ENCODE data around the gene GPC4. TPM values are rescaled to one million over a fixed set of nuclear protein-coding genes. Genes with fewer than 3 reads are reported as not detected.
"Not testable (repeated sequence)": the region's sequence is repeated elsewhere in the genome, so short reads cannot be mapped to it uniquely, and the experiment has no call there.

GPC4 gene
- total and polyA plus RNA-seq, 9 donors: 34.1 to 107 (median 92.7) TPM

DNA sequence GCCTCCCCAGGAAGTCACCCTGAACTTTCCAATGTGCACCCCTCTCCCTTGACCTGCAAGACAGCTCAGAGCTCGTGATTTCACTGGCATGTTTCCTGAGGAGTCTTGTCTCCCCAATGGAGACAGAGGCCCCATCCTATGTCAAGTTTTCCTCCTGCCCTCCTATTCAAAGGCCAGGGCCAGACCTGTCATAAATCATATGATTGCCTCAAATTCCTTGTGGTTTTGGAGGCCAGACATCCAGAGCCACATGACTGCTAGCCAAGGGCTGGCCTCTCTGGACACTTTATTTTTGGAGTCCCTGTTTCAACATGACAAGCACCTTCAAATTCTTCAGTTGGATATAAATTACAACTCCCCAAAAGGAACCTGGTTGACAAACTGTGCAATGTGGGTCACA, 121.2 kb downstream of the GPC4 start:
- DNase-seq: no peak
- H3K27me3 ChIP-seq (ENCODE audit: control insufficient read depth, insufficient read depth, low read length): peaks cover 17% of the 10 kb centered on the region
- H3K36me3 ChIP-seq (ENCODE audit: control insufficient read depth, insufficient read depth, low read length): no peaks in the 10 kb centered on the region
- H3K4me1 ChIP-seq (ENCODE audit: control insufficient read depth, insufficient read depth, low read length): no peaks in the 10 kb centered on the region
- no peaks in the 10 kb centered on the region for H3K9me3 ChIP-seq (replicated peaks; ENCODE audit: control insufficient read depth, low read depth, low read length)
- 50% methylated on average over 1 of the region's 1 CpG for WGBS (ENCODE audit: insufficient coverage)
- H3K4me3 ChIP-seq (ENCODE audit: low read length): no peak overlapping the region
- H3K27ac ChIP-seq (ENCODE audit: low read length): no peak overlapping the region

DNA sequence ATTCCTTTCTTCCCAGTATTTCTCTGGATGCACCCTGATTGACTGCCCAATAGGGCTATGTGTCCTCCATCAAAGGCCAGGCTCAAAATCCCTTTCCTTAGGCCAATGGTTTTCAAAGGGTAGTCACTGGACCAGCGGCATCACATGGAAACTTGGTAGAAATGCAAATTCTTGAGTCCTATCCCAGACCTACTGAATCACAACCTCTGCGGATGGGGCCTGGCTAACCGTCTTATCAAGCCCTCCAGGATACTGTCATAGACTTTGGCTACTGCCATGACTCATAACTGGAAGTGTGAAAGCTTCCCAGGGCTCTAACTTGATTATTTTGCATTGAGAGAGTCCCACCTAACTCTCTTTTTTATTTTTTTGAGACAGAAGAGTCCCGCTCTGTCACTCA, 125.2 kb downstream of the GPC4 start:
- Histone ChIP-seq H3K4me1 (ENCODE audit: control insufficient read depth, insufficient read depth, low read length) (no peaks in the 10 kb centered on the region), H3K9me3 (replicated peaks; ENCODE audit: control insufficient read depth, low read depth, low read length) (no peaks in the 10 kb centered on the region), H3K4me3 (ENCODE audit: low read length) (no peak overlapping the region), H3K36me3 (ENCODE audit: control insufficient read depth, insufficient read depth, low read length) (no peaks in the 10 kb centered on the region), H3K27me3 (ENCODE audit: control insufficient read depth, insufficient read depth, low read length) (peaks cover 17% of the 10 kb centered on the region), H3K27ac (ENCODE audit: low read length) (no peak overlapping the region)
- DNase-seq: no peak
- WGBS (ENCODE audit: insufficient coverage): 100% methylated on average over 2 of the region's 4 CpGs

DNA sequence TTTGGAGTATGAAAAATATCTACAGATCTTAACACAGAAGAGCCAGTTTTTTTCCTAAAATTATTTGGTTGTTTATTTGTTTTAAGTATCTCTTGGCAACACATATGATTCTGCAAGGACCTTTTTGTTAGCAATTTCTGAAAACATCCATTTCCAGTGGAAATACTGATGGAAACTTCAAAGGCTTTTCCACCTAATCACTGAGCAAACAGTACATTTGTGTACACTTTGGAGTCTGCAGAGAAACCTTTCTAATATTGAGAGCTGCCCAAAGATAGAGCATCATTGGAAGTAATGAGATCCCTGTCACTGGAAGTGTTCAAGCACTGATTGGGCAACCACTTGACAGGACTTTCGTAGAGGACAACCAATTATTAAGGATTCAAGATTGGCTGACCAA, 127.4 kb downstream of the GPC4 start:
- Histone ChIP-seq H3K27ac (ENCODE audit: low read length) (no peak overlapping the region), H3K4me1 (ENCODE audit: control insufficient read depth, insufficient read depth, low read length) (no peaks in the 10 kb centered on the region), H3K27me3 (ENCODE audit: control insufficient read depth, insufficient read depth, low read length) (peaks cover 12% of the 10 kb centered on the region), H3K4me3 (ENCODE audit: low read length) (no peak overlapping the region), H3K9me3 (replicated peaks; ENCODE audit: control insufficient read depth, low read depth, low read length) (no peaks in the 10 kb centered on the region), H3K36me3 (ENCODE audit: control insufficient read depth, insufficient read depth, low read length) (no peaks in the 10 kb centered on the region)
- WGBS (ENCODE audit: insufficient coverage): 75% methylated on average over 1 of the region's 1 CpG
- DNase-seq: no peak

DNA sequence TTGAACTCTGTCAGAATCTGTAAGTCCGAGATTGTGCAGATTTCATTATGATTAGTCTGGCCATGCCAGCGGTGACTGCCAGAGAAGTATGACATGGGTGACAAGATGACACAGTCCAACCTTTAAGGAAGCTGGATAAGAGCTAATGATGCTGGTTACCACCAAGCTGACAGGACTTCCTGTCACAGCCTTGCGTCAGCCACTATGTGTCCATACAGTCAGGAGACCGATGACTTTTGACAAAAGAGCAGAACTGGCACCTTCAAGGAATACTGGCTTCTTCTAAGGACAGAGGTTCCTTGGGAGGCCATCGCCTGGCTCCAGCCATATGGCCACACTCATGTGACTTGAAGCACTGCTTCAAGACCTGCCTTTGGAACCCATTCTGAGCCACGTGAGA, 129.9 kb downstream of the GPC4 start:
- no peak overlapping the region for H3K4me3 ChIP-seq (ENCODE audit: low read length)
- 82% methylated on average over 6 of the region's 6 CpGs for WGBS (ENCODE audit: insufficient coverage)
- no peaks in the 10 kb centered on the region for H3K36me3 ChIP-seq (ENCODE audit: control insufficient read depth, insufficient read depth, low read length)
- no peaks in the 10 kb centered on the region for H3K4me1 ChIP-seq (ENCODE audit: control insufficient read depth, insufficient read depth, low read length)
- no peak overlapping the region for H3K27ac ChIP-seq (ENCODE audit: low read length)
- DNase-seq: no peak
- H3K9me3 ChIP-seq (replicated peaks; ENCODE audit: control insufficient read depth, low read depth, low read length): no peaks in the 10 kb centered on the region
- H3K27me3 ChIP-seq (ENCODE audit: control insufficient read depth, insufficient read depth, low read length): peaks cover 7% of the 10 kb centered on the region

DNA sequence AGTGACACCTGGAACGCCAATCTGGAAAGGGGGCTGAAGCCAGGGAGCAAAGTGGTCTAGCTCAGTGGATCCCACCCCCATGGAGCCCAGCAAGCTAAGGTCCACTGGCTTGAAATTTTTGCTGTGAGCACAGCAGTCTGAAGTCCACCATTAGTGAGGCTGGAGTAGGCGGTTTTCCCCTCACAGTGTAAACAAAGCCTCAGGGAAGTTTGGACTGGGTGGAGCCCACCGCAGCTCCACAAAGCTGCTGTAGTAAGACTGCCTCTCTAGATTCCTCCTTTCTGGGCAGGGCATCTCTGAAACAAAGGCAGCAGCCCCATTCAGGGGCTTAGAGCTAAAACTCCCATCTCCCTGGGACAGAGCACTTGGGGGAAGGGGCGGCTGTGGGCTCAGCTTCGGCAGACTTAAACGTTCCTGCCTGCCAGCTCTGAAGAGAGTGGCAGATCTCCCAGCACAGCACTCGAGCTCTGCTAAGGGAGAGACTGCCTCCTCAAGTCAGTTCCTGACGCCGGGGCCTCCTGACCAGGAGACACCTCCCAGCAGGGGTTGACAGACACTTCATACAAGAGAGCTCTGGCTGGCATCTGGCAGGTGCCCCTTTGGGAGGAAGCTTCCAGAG, 136.1 kb downstream of the GPC4 start:
- H3K27me3 ChIP-seq (ENCODE audit: control insufficient read depth, insufficient read depth, low read length); H3K9me3 ChIP-seq (replicated peaks; ENCODE audit: control insufficient read depth, low read depth, low read length); H3K4me3 ChIP-seq (ENCODE audit: low read length); DNase-seq; H3K27ac ChIP-seq (ENCODE audit: low read length); H3K36me3 ChIP-seq (ENCODE audit: control insufficient read depth, insufficient read depth, low read length); H3K4me1 ChIP-seq (ENCODE audit: control insufficient read depth, insufficient read depth, low read length): not testable (repeated sequence)
- 85% methylated on average over 8 of the region's 9 CpGs for WGBS (ENCODE audit: insufficient coverage)

DNA sequence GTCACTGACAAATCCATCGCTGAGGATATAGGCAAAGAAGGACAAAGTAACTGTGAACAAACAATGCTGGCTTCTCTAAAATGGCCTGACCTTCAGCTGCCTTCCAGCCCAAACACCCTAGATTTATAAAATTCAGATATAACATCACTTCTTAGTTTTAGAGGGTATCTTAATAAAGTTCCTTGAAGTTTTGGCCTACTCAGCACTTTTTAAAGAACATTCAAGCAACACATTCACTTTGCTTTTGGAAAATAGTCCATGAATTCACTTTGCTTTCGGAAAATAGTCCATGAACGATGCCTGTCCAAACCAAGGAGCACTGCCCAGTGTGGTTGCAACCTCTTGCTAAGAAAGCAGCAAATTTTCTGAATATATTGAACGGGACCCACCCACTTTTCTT, 142.1 kb downstream of the GPC4 start:
- H3K27ac ChIP-seq (ENCODE audit: low read length): no peak overlapping the region
- no peak overlapping the region for H3K4me3 ChIP-seq (ENCODE audit: low read length)
- H3K27me3 ChIP-seq (ENCODE audit: control insufficient read depth, insufficient read depth, low read length): peaks cover 13% of the 10 kb centered on the region
- 100% methylated on average over 1 of the region's 4 CpGs for WGBS (ENCODE audit: insufficient coverage)
- H3K36me3 ChIP-seq (ENCODE audit: control insufficient read depth, insufficient read depth, low read length): no peaks in the 10 kb centered on the region
- H3K4me1 ChIP-seq (ENCODE audit: control insufficient read depth, insufficient read depth, low read length): no peaks in the 10 kb centered on the region
- no peaks in the 10 kb centered on the region for H3K9me3 ChIP-seq (replicated peaks; ENCODE audit: control insufficient read depth, low read depth, low read length)
- DNase-seq: no peak

DNA sequence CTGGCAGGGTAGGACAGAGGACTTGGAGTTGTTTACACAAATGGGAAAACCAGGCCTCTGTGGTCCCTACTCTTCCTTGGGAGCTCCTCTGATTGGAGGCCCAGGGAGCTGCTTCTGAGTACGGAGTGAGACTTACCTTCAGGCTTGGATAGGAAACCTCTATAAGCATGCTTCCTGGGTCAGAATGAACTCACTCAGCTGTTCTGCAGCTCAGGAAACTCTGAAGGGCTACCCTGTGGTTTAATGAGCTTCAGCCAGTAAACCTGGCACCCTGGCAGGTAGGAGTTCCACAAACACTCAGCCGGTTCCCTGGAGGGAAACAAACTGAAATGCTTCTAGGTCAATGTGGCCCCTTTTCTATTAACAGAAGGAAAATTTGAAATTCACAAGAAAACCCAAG, 146.1 kb downstream of the GPC4 start:
- H3K27ac ChIP-seq (ENCODE audit: low read length): no peak overlapping the region
- DNase-seq: no peak
- WGBS (ENCODE audit: insufficient coverage): 60% methylated on average over 1 of the region's 2 CpGs
- no peak overlapping the region for H3K4me3 ChIP-seq (ENCODE audit: low read length)
- H3K36me3 ChIP-seq (ENCODE audit: control insufficient read depth, insufficient read depth, low read length): no peaks in the 10 kb centered on the region
- H3K27me3 ChIP-seq (ENCODE audit: control insufficient read depth, insufficient read depth, low read length): peaks cover 24% of the 10 kb centered on the region
- no peaks in the 10 kb centered on the region for H3K9me3 ChIP-seq (replicated peaks; ENCODE audit: control insufficient read depth, low read depth, low read length)
- peaks cover 6% of the 10 kb centered on the region for H3K4me1 ChIP-seq (ENCODE audit: control insufficient read depth, insufficient read depth, low read length)

DNA sequence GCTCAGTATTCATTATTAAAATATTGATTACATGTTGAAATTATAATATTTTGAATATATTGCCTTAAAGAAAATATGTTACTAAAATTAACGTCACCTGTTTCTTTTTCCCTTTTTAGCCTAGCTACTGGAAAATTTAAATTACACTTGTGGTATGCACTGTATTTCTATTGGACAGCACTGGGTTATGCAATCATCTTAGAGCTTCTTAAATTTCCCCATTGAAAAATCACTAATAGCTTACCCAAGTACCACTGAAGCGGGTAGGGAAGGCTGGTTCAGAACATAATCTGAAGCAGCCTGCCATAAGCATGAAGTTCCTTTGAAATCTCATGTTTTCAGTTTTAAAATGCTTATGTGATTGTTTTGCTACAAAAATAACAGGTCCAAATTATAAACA, 147.7 kb downstream of the GPC4 start:
- Histone ChIP-seq H3K4me1 (ENCODE audit: control insufficient read depth, insufficient read depth, low read length) (peaks cover 6% of the 10 kb centered on the region), H3K9me3 (replicated peaks; ENCODE audit: control insufficient read depth, low read depth, low read length) (no peaks in the 10 kb centered on the region), H3K4me3 (ENCODE audit: low read length) (no peak overlapping the region), H3K27me3 (ENCODE audit: control insufficient read depth, insufficient read depth, low read length) (peaks cover 21% of the 10 kb centered on the region), H3K27ac (ENCODE audit: low read length) (no peak overlapping the region), H3K36me3 (ENCODE audit: control insufficient read depth, insufficient read depth, low read length) (no peaks in the 10 kb centered on the region)
- no CpG with 5 or more reads among the region's 2 CpGs for WGBS (ENCODE audit: insufficient coverage)
- DNase-seq: peak; percentile 28

DNA sequence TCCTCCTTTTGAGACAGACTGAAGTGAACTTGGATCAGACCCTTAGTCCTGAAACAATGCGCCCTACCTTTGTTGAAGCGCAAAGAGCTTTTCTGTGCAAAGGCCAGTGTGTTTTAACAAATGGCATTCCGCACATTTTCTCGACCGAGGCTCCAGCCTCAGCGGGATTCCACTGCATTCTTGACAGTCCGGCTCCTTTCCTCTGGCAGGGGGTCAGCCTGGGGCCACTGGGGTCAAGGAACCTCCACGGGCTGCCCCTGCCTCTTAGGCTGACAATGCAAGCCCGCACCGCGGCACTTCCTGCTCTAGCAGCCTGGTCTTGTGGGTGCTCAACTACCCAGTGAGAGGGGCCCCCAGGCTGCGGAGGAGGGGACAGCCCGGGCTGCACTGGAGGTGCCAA, 150.0 kb downstream of the GPC4 start:
- no peak for DNase-seq
- 37% methylated on average over 11 of the region's 13 CpGs for WGBS (ENCODE audit: insufficient coverage)
- Histone ChIP-seq H3K4me3 (ENCODE audit: low read length) (no peak overlapping the region), H3K4me1 (ENCODE audit: control insufficient read depth, insufficient read depth, low read length) (peaks cover 6% of the 10 kb centered on the region), H3K36me3 (ENCODE audit: control insufficient read depth, insufficient read depth, low read length) (no peaks in the 10 kb centered on the region), H3K9me3 (replicated peaks; ENCODE audit: control insufficient read depth, low read depth, low read length) (no peaks in the 10 kb centered on the region), H3K27me3 (ENCODE audit: control insufficient read depth, insufficient read depth, low read length) (peaks cover 23% of the 10 kb centered on the region), H3K27ac (ENCODE audit: low read length) (no peak overlapping the region)

DNA sequence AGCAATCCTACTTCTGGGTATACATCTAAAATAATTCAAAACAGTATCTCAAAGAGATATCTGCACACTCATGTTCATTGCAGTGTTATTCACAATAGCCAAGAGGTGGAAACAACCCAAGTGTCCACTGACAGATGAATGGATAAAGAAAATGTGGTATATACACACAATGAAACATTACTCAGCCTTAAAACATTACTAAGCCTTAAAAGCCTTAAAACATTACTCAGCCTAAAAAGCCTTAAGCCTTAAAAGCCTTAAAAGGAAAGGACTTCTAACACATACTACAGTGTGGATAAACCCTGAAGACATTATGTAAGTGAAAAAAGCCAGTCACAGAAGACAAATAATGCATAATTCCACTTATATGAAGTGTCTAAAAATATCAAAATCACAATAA, 156.8 kb downstream of the GPC4 start:
- DNase-seq: no peak
- no peak overlapping the region for H3K4me3 ChIP-seq (ENCODE audit: low read length)
- no peaks in the 10 kb centered on the region for H3K4me1 ChIP-seq (ENCODE audit: control insufficient read depth, insufficient read depth, low read length)
- no peak overlapping the region for H3K27ac ChIP-seq (ENCODE audit: low read length)
- no peaks in the 10 kb centered on the region for H3K36me3 ChIP-seq (ENCODE audit: control insufficient read depth, insufficient read depth, low read length)
- H3K27me3 ChIP-seq (ENCODE audit: control insufficient read depth, insufficient read depth, low read length): peaks cover 13% of the 10 kb centered on the region
- no peaks in the 10 kb centered on the region for H3K9me3 ChIP-seq (replicated peaks; ENCODE audit: control insufficient read depth, low read depth, low read length)

DNA sequence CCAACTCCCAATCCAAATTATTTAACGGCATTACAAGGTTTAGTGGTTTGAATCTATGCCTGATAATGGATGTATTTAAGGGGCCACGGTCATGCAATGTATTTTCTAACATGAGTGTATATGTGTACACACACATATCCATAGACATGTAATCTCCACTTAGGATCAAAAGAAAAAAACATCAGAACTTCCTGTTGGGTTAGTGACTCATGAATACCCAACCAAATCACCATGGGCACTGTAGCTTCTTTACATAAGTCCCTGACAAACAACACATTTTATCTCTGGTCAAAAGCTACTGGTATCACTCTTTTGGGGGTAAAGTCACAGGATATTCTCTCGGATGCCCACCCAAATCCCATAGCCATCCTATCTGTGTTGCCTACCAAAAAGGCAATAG, 160.6 kb downstream of the GPC4 start:
- no peak for DNase-seq
- no peak overlapping the region for H3K27ac ChIP-seq (ENCODE audit: low read length)
- no peaks in the 10 kb centered on the region for H3K9me3 ChIP-seq (replicated peaks; ENCODE audit: control insufficient read depth, low read depth, low read length)
- WGBS (ENCODE audit: insufficient coverage): 86% methylated on average over 1 of the region's 3 CpGs
- H3K27me3 ChIP-seq (ENCODE audit: control insufficient read depth, insufficient read depth, low read length): peaks cover 11% of the 10 kb centered on the region
- H3K4me1 ChIP-seq (ENCODE audit: control insufficient read depth, insufficient read depth, low read length): no peaks in the 10 kb centered on the region
- no peak overlapping the region for H3K4me3 ChIP-seq (ENCODE audit: low read length)
- no peaks in the 10 kb centered on the region for H3K36me3 ChIP-seq (ENCODE audit: control insufficient read depth, insufficient read depth, low read length)
